K562 (cell line): ENCODE measurements around the gene NRM. TPM values are rescaled to one million over a fixed set of nuclear protein-coding genes. Genes with fewer than 3 reads are reported as not detected.

Source experiments
- HINFP ChIP-seq: fragments of 450-650 bp; conservative IDR thresholded peaks from 2 replicates; pipeline ENCODE4 v1.6.1; 2016; ENCODE audit warnings: missing genetic modification characterization, low read depth, mild to moderate bottlenecking, control low read depth, missing compliant biosample characterization
- MTA1 ChIP-seq: fragments of 450-650 bp; IDR thresholded peaks from 2 replicates; pipeline ENCODE4 v1.6.1; 2017; ENCODE audit warnings: borderline replicate concordance
- NRF1 ChIP-seq, 2 experiments: fragments of 450-650 bp; IDR thresholded peaks in 1 of 2; conservative IDR thresholded peaks in 1 of 2; 2 replicates each; pipeline ENCODE4 v1.6.1; 2014; ENCODE audit warnings: mild to moderate bottlenecking in 2 of 2
- TEAD4 ChIP-seq, 2 experiments: sonication (generic) in 1 of 2; formaldehyde crosslinking in 1 of 2; IDR thresholded peaks; 2 replicates each; pipeline versions ENCODE4 v1.6.1 to v1.8.0; 2012 to 2022; ENCODE audit warnings: borderline replicate concordance in 1 of 2, inconsistent platforms in 1 of 2, low read length in 1 of 2, mild to moderate bottlenecking in 1 of 2, missing genetic modification reagents in 1 of 2
- polyA plus RNA-seq, 8 experiments: library from polyadenylated mRNA; depleted of rRNA in 4 of 8; stranded (reverse) in 5 of 8; unstranded in 3 of 8; fragments of >200 nt; fragmentation: Nextera tagmentation in 2 of 8; fragmentation: Illumina TruSeq in 1 of 8; extraction: Ambion mirVana in 2 of 8; extraction: Trizol in 1 of 8; gene quantifications; 2 replicates each; pipeline versions ENCODE4 v1.2.1 to v1.2.3, GENCODE V29; 2011 to 2014; ENCODE audit warnings: inconsistent platforms in 1 of 8, missing spikeins in 1 of 8
- total RNA-seq, 7 experiments: library from RNA; depleted of rRNA in 6 of 7; stranded (reverse); fragments of >200 nt in 6 of 7; fragmentation: Illumina TruSeq in 2 of 7; extraction: Trizol in 2 of 7; gene quantifications; 2 replicates each; pipeline versions ENCODE4 v1.2.1 to v1.2.3, GENCODE V29; 2011 to 2021; ENCODE audit warnings: low replicate concordance in 1 of 7
- TF ChIP-seq, protein P1 (sequence below), 2 experiments: fragments of 450-650 bp; IDR thresholded peaks; 2 replicates each; pipeline ENCODE4 v1.6.1; 2016; ENCODE audit warnings: mild to moderate bottlenecking in 2 of 2, borderline replicate concordance in 1 of 2, low read depth in 1 of 2, moderate library complexity in 1 of 2
- TF ChIP-seq, protein P2 (sequence below): sonication (generic); formaldehyde crosslinking; IDR thresholded peaks from 2 replicates; pipeline ENCODE4 v1.8.1; 2023; ENCODE audit warnings: mild to moderate bottlenecking, missing genetic modification reagents
- TF ChIP-seq, protein P3 (sequence below): fragments of 450-650 bp; IDR thresholded peaks from 2 replicates; pipeline ENCODE4 v1.6.1; 2016
- TF ChIP-seq, protein P4 (sequence below): fragments of 450-650 bp; IDR thresholded peaks from 2 replicates; pipeline ENCODE4 v1.6.1; 2016; ENCODE audit warnings: missing biosample characterization, missing genetic modification characterization

The NRM gene
- total and polyA plus RNA-seq, 9 of the 15 experiments (the other 6 are each of a cell fraction or from before 2014, with no cell fraction given): 9.7 to 58.2 (median 18.1) TPM

DNA sequence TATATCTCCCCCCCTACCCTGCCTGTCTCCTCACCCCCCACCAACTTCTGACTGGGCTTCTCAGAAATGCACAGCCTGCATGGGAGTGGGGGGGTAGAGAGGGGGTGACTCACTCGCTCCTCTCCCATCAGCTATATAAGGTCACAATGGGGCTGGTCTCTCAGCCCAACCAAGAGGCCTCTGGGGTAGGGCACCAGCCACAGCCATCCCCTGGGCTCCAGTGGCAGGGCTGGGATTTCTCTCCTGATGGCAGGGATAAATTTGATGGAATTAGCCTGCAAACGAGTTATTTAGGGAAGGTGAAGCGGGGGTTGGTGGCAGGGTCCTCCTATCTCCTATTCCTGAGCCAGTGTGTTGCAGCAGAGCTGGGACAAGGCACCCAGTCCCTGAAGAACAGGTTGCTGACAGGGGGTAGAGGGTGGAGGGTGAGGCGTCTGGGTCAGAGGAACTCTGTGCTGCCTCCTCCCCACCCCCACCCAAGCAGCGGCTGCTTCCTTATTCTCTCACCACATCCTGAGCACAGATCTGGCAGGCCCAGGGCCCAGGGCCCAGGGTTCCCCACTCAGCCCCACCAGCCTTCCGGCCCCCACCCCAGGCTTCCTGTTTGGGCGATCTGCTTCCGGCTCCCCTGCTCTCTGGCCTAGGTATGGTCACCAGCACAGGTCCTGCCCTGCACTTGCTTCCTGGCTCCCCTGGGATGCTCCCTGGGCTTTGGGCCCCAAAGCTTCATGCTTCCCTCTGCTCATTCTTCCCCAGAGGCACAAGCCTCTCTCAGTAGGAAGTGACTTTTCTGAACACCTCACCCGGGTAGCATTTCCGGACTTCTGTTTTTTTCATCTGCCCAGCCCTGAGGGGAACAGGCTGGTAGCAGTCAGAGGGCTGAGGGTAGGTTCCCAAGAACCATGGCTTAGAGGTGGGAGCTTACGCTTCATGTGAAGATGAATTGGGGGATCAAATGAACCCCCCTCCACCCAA lies 8.4 kb downstream of the NRM start (continued):
- TF ChIP-seq, protein P1, sequence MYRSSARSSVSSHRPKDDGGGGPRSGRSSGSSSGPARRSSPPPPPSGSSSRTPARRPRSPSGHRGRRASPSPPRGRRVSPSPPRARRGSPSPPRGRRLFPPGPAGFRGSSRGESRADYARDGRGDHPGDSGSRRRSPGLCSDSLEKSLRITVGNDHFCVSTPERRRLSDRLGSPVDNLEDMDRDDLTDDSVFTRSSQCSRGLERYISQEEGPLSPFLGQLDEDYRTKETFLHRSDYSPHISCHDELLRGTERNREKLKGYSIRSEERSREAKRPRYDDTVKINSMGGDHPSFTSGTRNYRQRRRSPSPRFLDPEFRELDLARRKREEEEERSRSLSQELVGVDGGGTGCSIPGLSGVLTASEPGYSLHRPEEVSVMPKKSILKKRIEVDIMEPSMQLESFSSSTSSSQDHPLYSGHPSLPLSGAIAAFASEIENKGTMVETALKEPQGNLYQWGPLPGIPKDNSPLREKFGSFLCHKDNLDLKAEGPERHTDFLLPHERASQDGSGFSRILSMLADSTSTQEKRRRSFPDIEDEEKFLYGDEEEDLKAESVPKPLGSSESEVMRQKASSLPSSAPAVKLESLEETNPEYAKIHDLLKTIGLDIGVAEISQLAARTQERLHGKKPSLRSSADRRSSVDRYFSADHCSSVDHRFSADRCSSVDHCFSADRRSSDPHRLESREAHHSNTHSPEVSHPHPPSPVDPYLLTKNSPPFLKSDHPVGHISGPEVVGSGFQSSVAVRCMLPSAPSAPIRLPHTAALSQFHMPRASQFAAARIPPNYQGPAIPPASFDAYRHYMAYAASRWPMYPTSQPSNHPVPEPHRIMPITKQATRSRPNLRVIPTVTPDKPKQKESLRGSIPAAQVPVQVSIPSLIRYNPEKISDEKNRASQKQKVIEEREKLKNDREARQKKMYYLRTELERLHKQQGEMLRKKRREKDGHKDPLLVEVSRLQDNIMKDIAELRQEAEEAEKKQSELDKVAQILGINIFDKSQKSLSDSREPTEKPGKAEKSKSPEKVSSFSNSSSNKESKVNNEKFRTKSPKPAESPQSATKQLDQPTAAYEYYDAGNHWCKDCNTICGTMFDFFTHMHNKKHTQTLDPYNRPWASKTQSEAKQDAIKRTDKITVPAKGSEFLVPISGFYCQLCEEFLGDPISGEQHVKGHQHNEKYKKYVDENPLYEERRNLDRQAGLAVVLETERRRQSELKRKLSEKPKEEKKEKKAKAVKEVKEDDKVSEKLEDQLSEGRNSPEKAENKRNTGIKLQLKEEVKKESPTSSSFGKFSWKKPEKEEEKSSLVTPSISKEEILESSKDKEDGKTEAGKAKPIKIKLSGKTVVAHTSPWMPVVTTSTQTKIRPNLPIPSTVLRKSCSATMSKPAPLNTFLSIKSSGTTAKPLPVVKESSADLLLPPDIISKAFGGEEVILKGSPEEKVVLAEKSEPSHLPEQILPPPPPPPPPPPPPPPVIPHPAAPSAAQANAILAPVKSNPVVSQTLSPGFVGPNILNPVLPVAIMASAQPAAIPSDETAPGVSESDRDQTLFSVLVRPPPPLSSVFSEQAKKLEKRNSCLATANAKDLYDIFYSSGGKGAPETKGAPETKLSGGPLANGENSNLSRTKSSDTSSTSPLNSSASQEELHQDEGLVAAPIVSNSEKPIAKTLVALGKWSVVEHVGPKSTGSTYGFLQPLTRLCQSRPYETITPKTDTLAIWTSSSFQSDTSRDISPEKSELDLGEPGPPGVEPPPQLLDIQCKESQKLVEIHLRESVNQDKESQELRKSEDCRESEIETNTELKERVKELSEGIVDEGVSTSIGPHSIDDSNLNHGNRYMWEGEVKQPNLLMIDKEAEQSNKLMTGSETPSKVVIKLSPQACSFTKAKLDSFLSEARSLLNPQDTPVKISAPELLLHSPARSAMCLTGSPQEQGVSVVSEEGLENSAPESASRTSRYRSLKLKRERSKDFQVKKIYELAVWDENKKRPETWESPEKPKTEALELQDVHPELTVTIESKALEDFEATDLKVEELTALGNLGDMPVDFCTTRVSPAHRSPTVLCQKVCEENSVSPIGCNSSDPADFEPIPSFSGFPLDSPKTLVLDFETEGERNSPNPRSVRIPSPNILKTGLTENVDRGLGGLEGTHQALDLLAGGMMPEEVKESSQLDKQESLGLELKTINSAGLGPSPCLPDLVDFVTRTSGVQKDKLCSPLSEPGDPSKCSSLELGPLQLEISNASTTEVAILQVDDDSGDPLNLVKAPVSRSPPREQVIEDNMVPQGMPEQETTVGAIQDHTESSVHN (IDR thresholded peaks at IDR 0.05; ENCODE audit: borderline replicate concordance in 1 of 2, low read depth in 1 of 2): 0 out of 4 replicates have a peak, but pooled peaks of 1 of the 2 experiments have one; percentile 18
- TF ChIP-seq, protein P2, sequence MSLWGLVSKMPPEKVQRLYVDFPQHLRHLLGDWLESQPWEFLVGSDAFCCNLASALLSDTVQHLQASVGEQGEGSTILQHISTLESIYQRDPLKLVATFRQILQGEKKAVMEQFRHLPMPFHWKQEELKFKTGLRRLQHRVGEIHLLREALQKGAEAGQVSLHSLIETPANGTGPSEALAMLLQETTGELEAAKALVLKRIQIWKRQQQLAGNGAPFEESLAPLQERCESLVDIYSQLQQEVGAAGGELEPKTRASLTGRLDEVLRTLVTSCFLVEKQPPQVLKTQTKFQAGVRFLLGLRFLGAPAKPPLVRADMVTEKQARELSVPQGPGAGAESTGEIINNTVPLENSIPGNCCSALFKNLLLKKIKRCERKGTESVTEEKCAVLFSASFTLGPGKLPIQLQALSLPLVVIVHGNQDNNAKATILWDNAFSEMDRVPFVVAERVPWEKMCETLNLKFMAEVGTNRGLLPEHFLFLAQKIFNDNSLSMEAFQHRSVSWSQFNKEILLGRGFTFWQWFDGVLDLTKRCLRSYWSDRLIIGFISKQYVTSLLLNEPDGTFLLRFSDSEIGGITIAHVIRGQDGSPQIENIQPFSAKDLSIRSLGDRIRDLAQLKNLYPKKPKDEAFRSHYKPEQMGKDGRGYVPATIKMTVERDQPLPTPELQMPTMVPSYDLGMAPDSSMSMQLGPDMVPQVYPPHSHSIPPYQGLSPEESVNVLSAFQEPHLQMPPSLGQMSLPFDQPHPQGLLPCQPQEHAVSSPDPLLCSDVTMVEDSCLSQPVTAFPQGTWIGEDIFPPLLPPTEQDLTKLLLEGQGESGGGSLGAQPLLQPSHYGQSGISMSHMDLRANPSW (CRISPR knock-in tag): no peak
- TF ChIP-seq, protein P3, sequence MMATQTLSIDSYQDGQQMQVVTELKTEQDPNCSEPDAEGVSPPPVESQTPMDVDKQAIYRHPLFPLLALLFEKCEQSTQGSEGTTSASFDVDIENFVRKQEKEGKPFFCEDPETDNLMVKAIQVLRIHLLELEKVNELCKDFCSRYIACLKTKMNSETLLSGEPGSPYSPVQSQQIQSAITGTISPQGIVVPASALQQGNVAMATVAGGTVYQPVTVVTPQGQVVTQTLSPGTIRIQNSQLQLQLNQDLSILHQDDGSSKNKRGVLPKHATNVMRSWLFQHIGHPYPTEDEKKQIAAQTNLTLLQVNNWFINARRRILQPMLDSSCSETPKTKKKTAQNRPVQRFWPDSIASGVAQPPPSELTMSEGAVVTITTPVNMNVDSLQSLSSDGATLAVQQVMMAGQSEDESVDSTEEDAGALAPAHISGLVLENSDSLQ: peak; percentile 65; the same call in 1 of the 2 replicates
- TF ChIP-seq, protein P4, sequence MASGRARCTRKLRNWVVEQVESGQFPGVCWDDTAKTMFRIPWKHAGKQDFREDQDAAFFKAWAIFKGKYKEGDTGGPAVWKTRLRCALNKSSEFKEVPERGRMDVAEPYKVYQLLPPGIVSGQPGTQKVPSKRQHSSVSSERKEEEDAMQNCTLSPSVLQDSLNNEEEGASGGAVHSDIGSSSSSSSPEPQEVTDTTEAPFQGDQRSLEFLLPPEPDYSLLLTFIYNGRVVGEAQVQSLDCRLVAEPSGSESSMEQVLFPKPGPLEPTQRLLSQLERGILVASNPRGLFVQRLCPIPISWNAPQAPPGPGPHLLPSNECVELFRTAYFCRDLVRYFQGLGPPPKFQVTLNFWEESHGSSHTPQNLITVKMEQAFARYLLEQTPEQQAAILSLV (tag): peak; percentile 38; the same call in 1 of the 2 replicates
- TF ChIP-seq MTA1: no peak
- peak; percentile 27; the same call in 1 of the 2 replicates for TF ChIP-seq TEAD4 (IDR thresholded peaks at IDR 0.05; ENCODE audit: low read length)
- TF ChIP-seq TEAD4 (CRISPR knock-in tag; IDR thresholded peaks at IDR 0.05; ENCODE audit: borderline replicate concordance): no peak
- TF ChIP-seq HINFP: no peak
- peak in 1 of 2 experiments; percentile 51; a peak in 3 of 4 replicates for TF ChIP-seq NRF1 (conservative IDR thresholded peaks at IDR 0.05 in 1 of 2, IDR thresholded peaks at IDR 0.05 in 1 of 2)
